Measurements from ENCODE around the gene AFG1L.

GRCh38 chr6:108274546-108274945 lies 20.3 kb upstream of the AFG1L start:
- TF ChIP-seq CTCF (conservative IDR thresholded peaks at IDR 0.05; ENCODE audit: low read length): no peak
- no peak for TF ChIP-seq EZH2phosphoT487 (IDR thresholded peaks at IDR 0.05; ENCODE audit: borderline replicate concordance)

All from Loucy (cell line).